HG03095 (cell line): ENCODE results near the gene DDX24.

Experiments used
- ATAC-seq: cut with Tn5 transposase; IDR thresholded peaks from one replicate; pipeline ENCODE4 v1.9.1; 2021; ENCODE audit warnings: moderate library complexity; ENCODE audit not compliant: unreplicated experiment

The DDX24 gene

DNA sequence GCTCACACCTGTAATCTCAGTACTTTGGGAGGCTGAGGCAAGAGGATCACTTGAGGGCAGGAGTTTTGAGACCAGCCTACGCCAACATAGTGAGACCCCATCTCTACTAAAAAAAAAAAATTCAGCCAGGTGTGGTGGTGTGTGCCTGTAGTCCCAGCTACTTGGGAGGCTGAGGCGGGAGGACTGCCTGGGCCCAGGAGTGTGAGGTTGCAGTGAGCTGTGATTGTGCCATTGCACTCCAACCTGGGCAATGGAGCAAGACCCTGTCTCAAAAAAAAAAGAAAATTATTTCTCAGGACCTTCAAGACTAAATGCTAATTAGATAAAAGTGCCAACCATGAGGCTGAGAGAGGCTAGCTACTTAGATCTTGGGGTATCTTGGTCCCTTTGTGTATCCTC is 31.4 kb downstream of the DDX24 start:
- ATAC-seq: no peak

DNA sequence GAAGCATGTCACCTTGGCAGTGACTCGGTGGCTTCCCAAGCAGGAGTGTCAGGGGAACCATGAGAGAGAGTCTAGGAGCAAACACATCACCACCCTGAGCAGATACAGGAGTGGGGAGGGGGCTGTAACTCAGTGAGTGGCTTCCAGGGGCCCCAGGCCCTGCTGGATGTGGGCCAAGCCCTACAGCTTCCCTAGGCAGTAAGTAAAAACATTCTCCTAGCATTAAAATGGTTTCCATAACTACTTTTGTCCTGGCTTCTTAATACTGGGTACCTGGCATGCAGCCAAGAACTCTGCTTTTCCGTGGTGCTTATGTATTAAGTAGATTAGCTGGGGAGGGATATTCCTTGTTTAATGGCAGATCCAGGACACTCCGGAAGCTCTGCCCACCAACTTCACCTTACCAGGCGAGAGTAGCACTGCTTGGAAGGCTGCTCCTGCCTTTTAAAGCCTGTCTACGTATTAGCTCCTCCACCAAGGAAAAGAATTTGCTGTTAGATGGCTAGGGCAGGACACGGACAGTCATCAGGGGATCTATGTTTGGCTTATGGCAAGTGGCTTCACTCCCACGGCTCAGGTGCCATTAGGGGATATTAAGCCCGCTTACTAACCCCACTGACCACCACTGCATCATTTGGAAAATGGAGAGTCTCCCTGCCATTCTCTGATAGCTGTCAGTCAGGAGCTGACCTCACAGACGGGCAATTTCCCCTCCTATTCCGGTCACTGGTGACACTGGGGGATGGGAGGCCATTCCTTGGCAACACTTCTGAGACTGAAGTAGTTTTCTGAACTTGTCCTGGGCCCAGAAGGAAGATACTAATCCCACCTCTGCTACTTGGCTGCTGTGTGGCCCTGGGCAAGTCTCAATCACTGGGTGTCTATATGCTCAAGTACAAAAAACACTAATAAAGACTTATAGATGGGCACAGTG is 32.0 kb downstream of the DDX24 start:
- ATAC-seq: no peak

DNA sequence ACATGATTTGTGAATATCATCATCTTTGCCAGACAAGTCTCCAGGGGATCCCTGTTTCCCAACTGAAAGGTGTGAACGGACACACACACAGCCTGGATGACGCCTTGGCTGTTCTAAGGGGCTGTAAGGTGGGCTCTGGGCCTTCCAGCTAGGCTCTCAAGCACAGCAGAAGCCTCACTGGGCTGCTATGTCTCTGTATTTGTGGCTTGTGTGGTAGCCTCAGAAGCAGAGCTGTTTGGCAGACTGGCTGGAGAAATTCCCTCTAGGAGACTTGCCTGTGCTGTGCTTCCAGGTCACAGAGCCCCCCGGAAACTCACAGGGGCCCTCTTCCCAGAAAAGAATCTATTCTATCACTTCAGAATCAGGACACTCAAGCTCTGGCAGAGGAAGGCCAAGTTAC is 33.4 kb downstream of the DDX24 start:
- ATAC-seq: no peak

DNA sequence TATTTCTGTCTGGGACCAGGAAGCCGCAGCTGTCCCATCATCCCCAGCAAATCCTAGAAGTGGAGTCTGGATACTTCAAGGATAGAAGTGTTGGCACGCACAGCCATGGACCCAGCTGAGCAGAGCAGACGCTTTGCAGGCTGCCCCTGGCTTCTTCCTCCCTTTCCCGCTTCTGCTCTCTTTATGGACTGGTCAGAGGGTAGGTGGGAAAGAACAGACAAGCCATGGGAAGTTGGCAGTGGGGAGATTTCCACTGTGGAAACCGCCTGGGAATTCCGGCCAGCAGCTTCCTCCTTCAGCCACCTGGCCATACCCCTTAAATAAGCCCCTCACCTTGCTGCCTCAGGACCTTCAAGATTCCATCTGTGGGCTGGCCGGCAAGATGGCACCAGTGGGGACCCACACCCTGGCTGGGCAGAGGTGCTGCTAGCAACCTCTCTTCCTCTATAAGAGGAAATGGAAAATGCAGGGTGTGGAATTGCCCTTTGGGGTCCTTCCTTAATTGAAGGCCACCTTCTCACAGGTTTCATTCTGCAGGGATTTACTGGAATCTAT is 34.2 kb downstream of the DDX24 start:
- no peak for ATAC-seq

DNA sequence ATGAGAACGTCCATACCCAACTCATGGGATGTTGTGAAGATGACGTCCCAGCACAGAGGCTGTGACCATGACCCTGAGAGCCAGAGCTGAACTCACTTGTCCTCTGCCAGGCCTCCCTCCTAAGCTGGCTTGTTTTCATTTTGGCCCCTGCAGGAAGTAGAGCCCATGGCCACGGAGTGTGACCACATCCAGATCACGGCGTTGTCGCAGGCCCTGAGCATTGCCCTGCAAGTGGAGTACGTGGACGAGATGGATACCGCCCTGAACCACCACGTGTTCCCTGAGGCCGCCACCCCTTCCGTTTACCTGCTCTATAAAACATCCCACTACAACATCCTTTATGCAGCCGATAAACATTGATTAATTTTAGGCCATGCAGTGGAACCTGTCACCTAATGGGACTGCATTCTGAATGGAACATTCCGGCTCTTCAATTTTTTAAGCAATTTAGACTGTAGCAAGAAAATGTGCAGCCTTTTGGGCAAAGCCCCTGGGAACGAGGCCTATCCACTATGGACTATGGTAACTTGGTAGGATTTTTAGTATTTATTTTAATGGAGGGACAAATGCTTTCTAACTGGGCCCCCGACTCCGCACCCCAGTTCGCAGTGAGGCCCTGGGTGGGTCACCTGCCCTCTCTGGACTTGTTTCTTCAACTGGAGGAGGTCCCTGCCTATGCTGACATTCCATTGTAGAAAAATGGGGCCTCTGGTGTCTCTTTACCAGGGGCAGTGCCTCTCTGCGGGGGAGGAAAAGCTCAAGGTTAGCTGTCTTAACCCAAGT is 35.2 kb downstream of the DDX24 start:
- ATAC-seq: no peak

DNA sequence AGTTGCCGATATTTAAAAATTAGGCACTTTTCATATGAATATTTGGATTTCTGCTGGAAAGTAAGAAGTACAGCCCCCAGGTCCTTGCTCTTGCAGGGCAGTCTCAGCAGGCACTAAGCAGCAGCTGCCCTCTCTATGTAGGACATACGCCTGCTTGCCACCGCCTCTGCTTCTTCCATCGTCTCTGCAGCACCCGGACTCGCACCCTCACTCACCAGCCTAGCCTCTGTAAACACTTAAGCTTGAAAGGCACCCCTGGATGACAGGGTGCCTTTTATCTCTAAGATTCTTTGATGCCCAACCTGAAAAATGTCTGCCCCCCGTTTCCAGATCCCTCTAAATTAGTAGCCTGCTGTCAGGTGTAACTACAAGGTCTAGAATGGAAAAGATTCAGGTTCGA is 35.9 kb downstream of the DDX24 start:
- no peak for ATAC-seq

DNA sequence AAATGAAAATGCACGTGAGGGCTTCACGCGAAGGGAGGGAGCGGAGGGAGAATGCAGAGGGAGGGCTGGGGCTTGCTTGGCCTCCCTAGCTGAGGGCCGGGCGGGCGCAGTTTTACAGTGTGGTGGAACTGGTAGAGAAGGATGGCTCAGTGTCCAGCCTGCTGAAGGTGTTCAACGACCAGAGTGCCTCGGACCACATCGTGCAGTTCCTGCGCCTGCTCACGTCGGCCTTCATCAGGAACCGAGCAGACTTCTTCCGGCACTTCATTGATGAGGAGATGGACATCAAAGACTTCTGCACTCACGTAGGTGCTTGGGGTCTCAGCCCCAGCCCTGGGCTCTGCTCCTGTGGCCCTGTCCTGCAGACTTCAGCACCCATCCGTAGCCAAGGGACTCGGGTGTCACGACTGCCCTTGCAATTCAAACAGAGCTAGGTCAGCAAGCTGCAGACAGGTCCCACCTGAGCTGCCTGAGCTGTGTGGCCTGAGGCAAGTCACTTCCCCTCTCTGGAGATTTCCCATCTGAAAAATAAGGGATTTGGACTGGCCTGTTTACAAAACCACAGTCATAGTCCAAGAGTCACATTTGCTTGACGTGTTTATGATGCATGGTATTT is 36.4 kb downstream of the DDX24 start:
- no peak for ATAC-seq

DNA sequence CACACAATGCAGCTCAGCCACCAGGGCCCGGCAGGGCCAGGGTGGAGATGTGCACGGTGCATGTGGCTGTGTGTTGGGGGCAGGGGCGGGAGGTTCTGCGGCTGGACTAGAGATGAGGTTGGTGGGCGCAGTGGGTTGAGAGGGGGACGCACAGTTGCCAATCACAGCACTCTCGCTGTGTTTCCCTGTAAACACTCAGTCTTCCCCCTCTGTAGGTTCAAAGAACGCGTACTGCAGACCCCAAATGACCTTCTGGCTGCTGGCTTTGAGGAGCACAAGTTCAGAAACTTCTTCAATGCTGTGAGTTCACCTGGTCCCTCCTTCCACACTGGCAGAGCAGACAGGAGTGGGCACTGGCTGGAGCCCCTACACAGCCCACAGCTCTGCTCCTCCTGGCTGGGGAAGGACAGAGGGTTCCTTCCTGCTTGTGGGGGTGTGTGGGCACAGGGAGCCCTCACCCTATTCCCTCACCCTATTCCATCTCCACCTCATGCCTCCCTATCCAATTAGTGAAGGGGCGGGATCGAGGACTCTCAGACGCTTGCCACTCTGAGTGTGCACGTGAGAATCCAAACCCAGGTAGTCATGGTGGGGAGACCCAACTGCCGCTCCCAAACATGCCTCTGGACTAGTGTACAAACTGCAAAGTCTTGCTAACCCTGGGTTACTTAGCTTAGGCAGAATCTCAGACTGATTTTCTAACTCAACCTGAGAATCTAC is 37.1 kb downstream of the DDX24 start:
- ATAC-seq: no peak

DNA sequence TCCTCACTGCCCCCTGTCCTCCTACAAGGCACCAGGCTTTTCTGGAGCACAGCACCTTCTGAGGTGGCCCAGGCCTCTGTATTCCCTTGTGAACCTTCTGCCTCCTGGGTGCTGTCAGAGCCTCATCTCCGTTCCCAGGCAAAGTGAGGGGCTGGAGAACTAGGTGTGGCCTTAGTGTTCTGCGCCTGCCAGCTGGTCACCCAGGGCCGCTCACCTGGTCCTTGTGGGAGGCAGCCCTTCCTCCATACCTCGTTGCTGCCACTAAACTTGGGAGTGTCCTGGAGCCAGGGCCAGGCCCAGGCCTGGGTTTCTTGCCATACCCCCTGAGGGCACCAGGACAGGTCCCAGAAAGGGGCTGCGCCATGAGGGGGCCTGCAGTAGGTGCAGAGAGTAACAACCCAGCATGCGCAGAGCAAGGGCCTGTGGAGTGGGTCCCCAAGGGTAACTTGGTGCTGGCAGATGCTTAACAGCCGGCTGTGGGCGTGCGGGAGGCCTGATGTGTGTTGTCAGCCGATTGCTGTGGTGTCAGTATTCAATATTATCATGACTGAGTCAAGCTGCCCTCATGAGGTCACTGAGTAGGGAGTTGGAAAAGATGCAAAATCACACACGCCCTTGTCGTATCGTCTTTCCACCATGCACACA is 37.8 kb downstream of the DDX24 start:
- no peak for ATAC-seq

DNA sequence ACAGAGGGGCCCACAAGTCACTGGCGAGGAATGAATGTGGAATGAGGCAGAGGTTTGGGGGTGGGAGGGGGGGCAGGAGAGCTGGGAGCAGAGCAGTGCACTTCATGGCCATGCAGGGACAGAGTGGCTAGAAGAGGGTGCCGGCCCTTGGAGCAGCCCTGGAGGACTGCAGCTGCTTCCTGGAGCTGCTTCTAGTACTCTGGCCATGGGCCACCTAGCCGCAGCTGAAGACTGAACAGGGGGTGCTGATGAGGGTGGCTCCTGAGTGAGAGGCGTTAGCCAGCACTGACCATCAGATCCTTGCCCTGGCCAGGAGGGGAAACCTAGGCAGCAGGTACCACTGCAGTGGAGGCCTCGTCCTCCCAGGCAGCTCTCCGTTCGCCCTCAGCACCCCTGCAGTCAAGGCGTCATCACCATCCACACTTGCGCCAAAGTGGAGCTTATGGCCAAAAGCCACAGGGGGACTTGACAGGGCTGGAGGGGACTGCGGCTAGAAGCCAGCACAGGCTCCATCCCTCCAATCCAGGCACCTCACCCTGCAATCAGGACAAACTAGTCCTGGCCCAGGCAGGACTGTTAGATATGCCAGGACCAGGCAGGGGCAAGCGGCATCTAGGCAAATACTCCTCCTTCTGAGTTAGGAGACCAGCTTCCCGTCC is 38.4 kb downstream of the DDX24 start:
- ATAC-seq: no peak

DNA sequence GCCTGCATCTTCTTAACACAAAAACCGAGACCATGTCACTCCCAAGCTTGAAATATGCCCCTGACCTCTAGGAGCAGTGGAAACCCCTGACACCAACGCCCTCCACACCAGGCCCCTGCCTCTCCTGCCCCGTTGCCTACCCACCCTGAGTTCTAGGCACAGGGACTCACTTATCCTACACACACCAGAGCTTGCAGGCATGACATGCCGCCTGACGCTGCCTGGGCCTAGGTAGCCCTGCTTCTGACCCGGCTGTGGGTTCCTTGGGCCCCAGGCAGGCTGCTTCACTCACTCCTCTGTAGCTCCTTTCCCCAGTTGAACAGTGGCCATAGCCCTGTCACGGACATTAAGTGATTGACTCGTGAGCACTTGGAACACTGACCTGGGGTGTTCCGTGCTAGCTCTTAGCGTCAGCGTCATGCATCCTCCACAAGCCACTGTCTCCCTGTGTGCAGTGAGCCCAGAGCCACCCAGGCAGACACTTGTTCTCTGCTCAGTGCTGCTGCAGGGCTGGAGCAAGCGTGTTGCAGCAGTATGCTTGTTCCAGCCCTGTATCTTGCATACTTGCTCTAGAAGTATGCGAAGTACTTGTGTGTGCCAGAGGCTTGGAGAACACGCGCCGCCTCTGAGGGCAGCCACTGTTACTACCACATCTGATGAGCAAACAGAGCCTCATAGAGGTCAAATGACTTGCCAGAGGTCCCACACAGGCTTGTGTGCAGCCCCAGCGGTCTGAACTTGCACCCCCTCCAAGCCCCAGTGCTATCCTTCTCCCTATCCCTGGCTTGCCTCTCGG is 39.3 kb downstream of the DDX24 start:
- ATAC-seq: no peak

DNA sequence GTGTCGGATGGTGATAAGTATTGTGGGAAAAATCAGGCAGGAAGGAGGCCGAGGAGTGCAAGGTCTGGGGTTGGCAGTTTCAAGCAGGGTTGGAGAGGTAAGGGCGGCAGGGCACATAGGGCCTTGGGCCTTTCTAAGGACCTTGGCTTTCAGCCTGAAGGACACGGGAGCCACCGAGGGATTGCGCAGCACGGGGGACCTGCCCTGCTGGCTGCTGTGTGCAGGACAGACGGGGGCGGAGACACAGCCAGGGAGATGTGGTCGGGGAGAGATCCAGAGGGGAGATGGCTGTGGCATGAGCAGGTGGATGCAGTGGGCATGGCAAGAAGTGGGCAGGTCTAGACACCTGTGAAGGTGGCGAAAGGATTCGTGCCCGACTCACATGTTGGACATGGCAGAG is 40.2 kb downstream of the DDX24 start:
- ATAC-seq: no peak

DNA sequence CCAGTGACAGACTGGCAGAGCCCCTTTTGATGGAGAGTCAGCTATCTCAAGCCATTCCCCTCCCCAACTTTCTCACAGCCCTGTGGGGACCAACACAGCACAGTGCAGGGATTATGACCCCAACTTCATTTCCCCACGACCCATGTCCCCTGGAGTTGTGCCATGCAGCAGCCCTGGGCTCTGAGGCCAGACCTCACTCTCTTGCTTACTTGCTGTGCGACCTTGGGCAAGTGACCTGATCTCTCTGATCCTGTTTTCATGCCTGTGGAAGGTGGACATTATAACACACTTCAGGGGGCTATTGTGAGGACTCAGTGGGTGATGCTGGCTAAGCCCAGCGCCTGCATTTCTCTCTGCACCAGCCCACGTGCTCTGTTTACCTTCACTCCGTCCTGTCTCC is 40.8 kb downstream of the DDX24 start:
- no peak for ATAC-seq

DNA sequence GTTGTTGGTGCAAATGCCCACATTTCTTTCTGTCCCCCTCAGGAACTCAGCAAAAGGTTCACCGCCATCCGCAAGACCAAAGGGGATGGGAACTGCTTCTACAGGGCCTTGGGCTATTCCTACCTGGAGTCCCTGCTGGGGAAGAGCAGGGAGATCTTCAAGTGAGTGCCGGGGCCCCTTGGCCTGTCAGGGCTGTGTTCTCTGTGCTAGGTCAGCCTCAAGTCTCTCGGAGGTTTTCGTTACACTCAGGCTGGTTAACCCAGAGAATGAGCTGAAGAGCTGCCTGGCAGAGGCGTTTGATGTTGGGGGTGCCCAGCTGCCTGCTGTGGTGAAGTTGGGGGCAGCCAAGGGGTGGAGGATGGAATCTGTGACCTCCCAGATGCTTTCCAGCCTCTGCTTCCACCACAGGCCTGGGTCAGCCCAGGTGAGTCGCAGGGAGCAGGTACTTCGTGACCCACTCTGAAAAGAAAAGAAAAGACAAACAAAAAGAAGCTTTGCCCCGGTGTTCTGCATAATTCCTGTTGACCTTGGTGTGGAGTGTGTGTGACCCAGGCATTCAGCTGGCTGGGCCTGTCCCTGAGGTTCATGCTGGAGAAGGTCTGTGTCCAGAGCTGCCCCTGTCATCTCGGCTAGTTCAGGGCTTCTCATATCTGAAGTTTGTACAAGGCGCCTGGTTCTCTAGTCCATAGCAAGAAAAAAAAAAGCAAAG is 41.9 kb downstream of the DDX24 start:
- no peak for ATAC-seq

DNA sequence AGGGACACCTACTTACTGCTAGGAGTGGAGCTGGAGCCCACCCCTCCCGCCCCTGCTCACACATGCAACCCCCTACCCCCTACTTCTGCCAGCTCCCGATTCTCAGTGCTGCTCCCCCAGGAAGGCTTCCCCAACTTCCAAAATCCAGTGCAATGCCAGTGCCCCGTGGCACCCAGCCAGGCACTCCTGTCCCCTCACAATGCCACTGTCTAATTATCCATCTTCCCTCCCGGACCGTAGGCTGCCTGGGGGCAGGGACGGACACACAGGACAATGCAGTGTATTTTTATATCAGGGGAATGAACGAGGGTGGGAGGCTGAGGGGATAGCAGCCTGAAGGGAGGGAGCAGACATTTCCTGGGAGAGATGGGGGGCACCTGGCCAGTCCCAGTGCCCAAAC is 42.5 kb downstream of the DDX24 start:
- ATAC-seq: no peak

DNA sequence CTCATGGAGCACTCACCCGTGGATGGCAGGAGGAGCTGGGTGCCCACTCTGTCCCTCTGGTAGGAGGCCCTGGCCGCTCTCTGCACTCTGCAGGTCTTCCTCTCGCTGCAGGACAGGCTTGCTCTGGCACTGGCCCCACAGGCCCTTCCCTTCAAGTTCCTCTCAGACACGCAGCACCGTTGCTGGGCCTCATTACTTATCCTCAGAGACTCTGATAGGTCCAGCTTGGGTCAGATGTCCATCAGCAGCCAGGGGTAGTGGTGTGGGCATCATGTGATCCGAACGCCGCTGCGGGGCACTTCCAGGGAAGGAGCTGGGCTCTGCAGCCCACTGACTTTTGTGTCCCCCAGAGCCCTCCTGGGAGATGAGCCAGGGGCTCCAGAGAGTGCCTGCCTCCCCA is 43.0 kb downstream of the DDX24 start:
- ATAC-seq: no peak

DNA sequence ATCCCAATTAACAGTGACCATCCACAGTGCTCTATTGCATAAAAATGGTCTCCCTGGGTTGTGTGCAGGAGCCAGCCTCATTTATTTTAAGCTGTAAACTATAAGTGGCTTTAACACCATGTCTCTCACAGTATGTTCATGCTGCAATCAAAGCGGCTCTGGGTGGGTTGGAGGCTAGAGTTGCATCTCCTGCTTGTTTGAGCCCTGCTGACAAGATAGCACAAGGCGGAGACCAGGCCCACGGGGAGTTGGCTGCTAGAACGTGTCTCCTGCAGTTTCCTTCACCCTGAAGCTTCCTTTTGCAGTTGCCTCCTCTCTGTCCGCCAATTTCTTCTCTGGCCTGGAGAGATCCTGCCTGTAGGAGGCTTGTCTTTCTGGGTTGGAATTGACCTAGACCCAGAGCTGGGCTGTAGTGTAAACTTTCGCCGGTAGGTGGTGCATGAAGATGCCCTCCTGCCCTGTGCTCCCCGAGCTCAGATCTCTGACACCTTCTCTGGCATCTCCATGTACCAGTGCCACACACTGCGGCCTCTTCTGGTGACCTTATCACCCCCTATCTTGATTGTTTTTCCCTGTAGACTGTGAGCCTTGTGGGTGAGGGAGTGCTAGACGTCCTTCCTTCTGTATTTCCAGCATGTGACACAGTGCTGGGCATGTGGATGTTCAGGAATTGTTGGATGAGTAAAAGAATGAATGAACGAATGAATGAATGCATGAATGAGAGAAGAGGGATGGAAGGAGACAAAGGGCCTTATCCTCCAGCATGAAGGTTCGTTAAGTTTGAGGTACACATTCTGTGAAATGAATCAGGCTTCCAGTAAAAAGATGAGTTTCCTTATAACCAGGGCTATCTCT is 44.5 kb downstream of the DDX24 start:
- ATAC-seq: peak; percentile 85
